Chondrocyte (in vitro differentiated cells): ENCODE results near the gene UNC5B. TPM values are rescaled to one million over a fixed set of nuclear protein-coding genes. Genes with fewer than 3 reads are reported as not detected.

Source experiments
- DNase-seq: peaks from one replicate; pipeline ENCODE4 v3.0.0; 2021; ENCODE audit warnings: mixed read lengths, low spot score
- H3K27ac Mint-ChIP-seq: one replicate; pipeline ENCODE4 v1.8.0; 2021; ENCODE audit warnings: mild to moderate bottlenecking, moderate library complexity, mixed read lengths; ENCODE audit not compliant: unreplicated experiment
- H3K27me3 Mint-ChIP-seq: 2 replicates; pipeline ENCODE4 v1.8.0; 2021; ENCODE audit warnings: low read depth, mixed read lengths
- H3K36me3 Mint-ChIP-seq: 2 replicates; pipeline ENCODE4 v1.8.0; 2021; ENCODE audit warnings: low read depth, mixed read lengths
- H3K4me1 Mint-ChIP-seq: 2 replicates; pipeline ENCODE4 v1.8.0; 2021; ENCODE audit warnings: low read depth, mild to moderate bottlenecking, mixed read lengths
- H3K4me3 Mint-ChIP-seq: one replicate; pipeline ENCODE4 v1.8.0; 2021; ENCODE audit warnings: mild to moderate bottlenecking, moderate library complexity, mixed read lengths; ENCODE audit not compliant: unreplicated experiment
- H3K9me3 Mint-ChIP-seq: 2 replicates; pipeline ENCODE4 v1.8.0; 2021; ENCODE audit warnings: low read depth, mixed read lengths
- CTCF ChIP-seq: fragments of 200-600 bp; sonication (generic); IDR thresholded peaks from 2 replicates; pipeline ENCODE4 v1.5.0; 2021; ENCODE audit warnings: antibody characterized with exemption, mild to moderate bottlenecking, moderate library complexity
- total RNA-seq: library from RNA; stranded (reverse); gene quantifications from 3 replicates; pipeline ENCODE4 v1.2.1, GENCODE V29; 2021

Gene UNC5B
- total RNA-seq, 1 donor from 2014 or later: 57.9 TPM

GRCh38 chr10:71283410-71283809, 71.0 kb downstream of the UNC5B start:
- TF ChIP-seq CTCF: no peak
- Mint-ChIP-seq H3K27ac (no peak overlapping the region), H3K9me3 (no peaks in the 10 kb centered on the region), H3K4me3 (no peak overlapping the region), H3K27me3 (no peaks in the 10 kb centered on the region), H3K36me3 (peaks cover 23% of the 10 kb centered on the region), H3K4me1 (no peaks in the 10 kb centered on the region)
- DNase-seq: no peak

DNA sequence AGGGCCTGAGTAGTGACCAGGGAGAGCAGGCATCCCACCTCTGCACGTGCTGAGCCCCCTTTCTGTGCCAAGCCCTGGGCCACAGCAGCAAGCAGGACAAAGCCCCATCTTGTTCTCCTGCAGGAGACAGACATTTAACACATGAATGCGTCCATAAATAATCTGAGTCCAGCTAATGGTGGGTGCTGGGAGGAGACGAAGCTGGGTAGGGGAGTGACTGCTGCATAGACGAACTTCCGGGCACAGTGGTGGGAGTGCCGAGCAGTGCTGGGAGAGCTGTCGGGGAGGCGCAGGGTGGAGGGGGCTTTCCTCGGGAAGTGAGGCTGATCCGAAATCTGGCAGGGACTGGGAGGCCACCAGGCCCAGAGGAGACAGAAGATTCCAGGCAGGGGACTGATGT, 71.5 kb downstream of the UNC5B start:
- DNase-seq: no peak
- Mint-ChIP-seq H3K4me3 (no peak overlapping the region), H3K36me3 (peaks cover 26% of the 10 kb centered on the region), H3K4me1 (no peaks in the 10 kb centered on the region), H3K27me3 (no peaks in the 10 kb centered on the region), H3K27ac (no peak overlapping the region), H3K9me3 (no peaks in the 10 kb centered on the region)
- no peak for TF ChIP-seq CTCF

- Mint-ChIP-seq H3K9me3 (no peaks in the 10 kb centered on the region), H3K27me3 (no peaks in the 10 kb centered on the region), H3K4me3 (no peak overlapping the region), H3K4me1 (no peaks in the 10 kb centered on the region), H3K27ac (no peak overlapping the region), H3K36me3 (peaks cover 31% of the 10 kb centered on the region)
- DNase-seq: no peak
- no peak for TF ChIP-seq CTCF
Observed at GRCh38 chr10:71284544-71285179, 72.3 kb downstream of the UNC5B start.

DNA sequence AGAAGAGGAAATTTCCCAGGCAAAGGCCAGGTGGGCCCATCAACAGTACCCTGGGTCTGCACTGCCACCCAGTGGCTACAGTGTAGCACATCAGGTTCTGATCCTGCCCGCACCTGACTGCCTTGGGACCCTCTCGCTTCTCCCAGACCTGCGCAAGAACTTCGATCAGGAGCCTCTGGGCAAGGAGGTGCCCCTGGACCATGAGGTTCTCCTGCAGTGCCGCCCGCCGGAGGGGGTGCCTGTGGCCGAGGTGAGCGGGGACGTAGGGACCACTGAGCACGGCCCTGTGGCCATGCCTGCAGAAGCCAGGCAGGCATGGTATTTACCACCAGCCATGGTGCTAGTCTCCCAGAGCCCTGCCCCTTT, 72.8 kb downstream of the UNC5B start:
- Mint-ChIP-seq H3K4me1 (no peaks in the 10 kb centered on the region), H3K27me3 (no peaks in the 10 kb centered on the region), H3K9me3 (no peaks in the 10 kb centered on the region), H3K36me3 (peaks cover 31% of the 10 kb centered on the region), H3K27ac (no peak overlapping the region), H3K4me3 (no peak overlapping the region)
- DNase-seq: no peak
- peak; percentile 94 for TF ChIP-seq CTCF

DNA sequence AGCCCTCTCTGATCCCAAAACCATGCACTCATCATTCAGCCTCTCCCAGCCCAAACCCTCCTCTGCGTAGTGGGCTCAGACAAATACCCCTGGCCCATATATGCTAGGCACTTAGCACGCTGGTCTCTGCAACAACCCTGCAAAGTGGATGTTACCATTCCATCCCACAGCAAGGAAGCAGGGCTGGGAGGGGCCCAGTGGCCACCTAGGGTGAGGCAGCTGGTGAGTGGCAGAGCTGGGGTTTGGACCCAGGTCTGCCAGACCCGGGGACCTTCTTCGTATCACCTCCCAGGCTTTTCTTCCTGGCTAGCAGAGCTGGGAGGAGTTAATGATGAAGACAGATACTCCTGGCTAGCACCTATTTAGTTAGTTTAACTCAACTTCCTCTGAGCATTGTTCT, 73.6 kb downstream of the UNC5B start:
- TF ChIP-seq CTCF: no peak
- H3K9me3 Mint-ChIP-seq: no peaks in the 10 kb centered on the region
- no peaks in the 10 kb centered on the region for H3K4me1 Mint-ChIP-seq
- no peak for DNase-seq
- peaks cover 29% of the 10 kb centered on the region for H3K36me3 Mint-ChIP-seq
- H3K4me3 Mint-ChIP-seq: no peak overlapping the region
- no peaks in the 10 kb centered on the region for H3K27me3 Mint-ChIP-seq
- H3K27ac Mint-ChIP-seq: no peak overlapping the region
